B cell (primary cell): ENCODE measurements around the gene MUC21. TPM values are rescaled to one million over a fixed set of nuclear protein-coding genes. Genes with fewer than 3 reads are reported as not detected.

Experiments
- ATAC-seq: fragments of 200-7000 bp; cut with Tn5 transposase; one replicate; pipeline ENCODE4 v1.10.0; 2021; ENCODE audit warnings: low read depth, mild to moderate bottlenecking, moderate number of reproducible peaks, moderate library complexity
- CTCF ChIA-PET: fragments of 350-600 bp; sonication (Branson Sonifier 250); formaldehyde crosslinking; loops from one replicate; lab custom pipeline; 2021; ENCODE audit warnings: antibody characterized with exemption, inconsistent platforms; lab: Charles Lee
- POLR2A ChIA-PET: fragments of 350-600 bp; sonication (Branson Sonifier 250); formaldehyde crosslinking; loops from one replicate; lab custom pipeline; 2021; ENCODE audit warnings: antibody characterized with exemption; lab: Charles Lee
- DNase-seq: peaks from one replicate; pipeline ENCODE4 v3.0.0; 2013
- H2AFZ ChIP-seq: 2 replicates; pipeline ENCODE4 v1.6.1; 2012; ENCODE audit warnings: mild to moderate bottlenecking, low read depth, low read length; ENCODE audit not compliant: insufficient read depth, poor library complexity, severe bottlenecking
- H3K27ac ChIP-seq, 2 donors: 1 replicate in 1 of 2; 2 replicates in 1 of 2; pipeline ENCODE4 v1.5.1; 2012 to 2013; ENCODE audit warnings: low read length in 2 of 2, mild to moderate bottlenecking in 2 of 2, moderate library complexity in 1 of 2
- H3K27me3 ChIP-seq, 4 experiments: fragments of 200-600 bp in 1 of 4; sonication (generic) in 1 of 4; replicated peaks in 1 of 4; 1 replicate in 2 of 4; 2 replicates in 2 of 4; pipeline versions ENCODE4 v1.6.1 to v1.7.0; 2013 to 2016; ENCODE audit warnings: low read length in 3 of 4, mild to moderate bottlenecking in 2 of 4, mixed read lengths in 1 of 4, moderate library complexity in 1 of 4; ENCODE audit not compliant: insufficient read depth in 4 of 4, control insufficient read depth in 3 of 4; ENCODE audit errors: control extremely low read depth in 1 of 4
- H3K36me3 ChIP-seq, 2 experiments: replicated peaks in 1 of 2; 1 replicate in 1 of 2; 2 replicates in 1 of 2; pipeline versions ENCODE4 v1.6.1 to v1.7.1; 2013; ENCODE audit warnings: low read length in 1 of 2; ENCODE audit not compliant: insufficient read depth in 2 of 2, control insufficient read depth in 1 of 2; ENCODE audit errors: control extremely low read depth in 1 of 2, extremely low read depth in 1 of 2
- H3K4me1 ChIP-seq, 2 donors: fragments of 200-600 bp in 1 of 2; sonication (generic) in 1 of 2; 1 replicate in 1 of 2; 2 replicates in 1 of 2; pipeline versions ENCODE4 v1.5.1 to v1.6.1; 2013 to 2017; ENCODE audit warnings: low read length in 2 of 2; ENCODE audit not compliant: control insufficient read depth in 2 of 2, insufficient read depth in 2 of 2
- H3K4me2 ChIP-seq: replicated peaks from 2 replicates; pipeline ENCODE3; 2012; ENCODE audit warnings: mild to moderate bottlenecking, low read depth, low read length; ENCODE audit not compliant: poor library complexity, severe bottlenecking
- H3K4me3 ChIP-seq, 5 experiments: fragments of 200-600 bp in 1 of 5; sonication (generic) in 1 of 5; 1 replicate in 3 of 5; 2 replicates in 2 of 5; pipeline versions ENCODE4 v1.5.1 to v1.7.0; 2011 to 2016; ENCODE audit warnings: low read length in 4 of 5, mild to moderate bottlenecking in 4 of 5, low read depth in 2 of 5, control low read depth in 1 of 5, moderate library complexity in 1 of 5; ENCODE audit not compliant: insufficient read depth in 1 of 5; ENCODE audit errors: control extremely low read depth in 1 of 5, extremely low read depth in 1 of 5
- H3K79me2 ChIP-seq: fragments of 200-600 bp; sonication (generic); one replicate; pipeline ENCODE4 v1.6.0; 2016; ENCODE audit warnings: low read length; ENCODE audit not compliant: control insufficient read depth, insufficient read depth
- H3K9ac ChIP-seq: fragments of 200-600 bp; sonication (generic); 2 replicates; pipeline ENCODE4 v1.6.1; 2017; ENCODE audit warnings: mild to moderate bottlenecking, low read length, moderate library complexity
- H3K9me3 ChIP-seq, 3 donors: one replicate each; pipeline versions ENCODE4 v1.6.1 to v1.7.1; 2013; ENCODE audit warnings: low read length in 2 of 3; ENCODE audit not compliant: control insufficient read depth in 2 of 3, insufficient read depth in 1 of 3; ENCODE audit errors: control extremely low read depth in 1 of 3
- H4K20me1 ChIP-seq: 2 replicates; pipeline ENCODE4 v1.6.0; 2012; ENCODE audit warnings: mild to moderate bottlenecking, low read length; ENCODE audit not compliant: insufficient read depth, control insufficient read depth, poor library complexity, severe bottlenecking
- H3K27ac Mint-ChIP-seq: one replicate; pipeline ENCODE4 v1.8.0; 2021; ENCODE audit warnings: mixed read lengths
- H3K27me3 Mint-ChIP-seq: one replicate; pipeline ENCODE4 v1.8.0; 2021; ENCODE audit warnings: mixed read lengths
- H3K4me1 Mint-ChIP-seq: one replicate; pipeline ENCODE4 v1.8.0; 2021; ENCODE audit warnings: mixed read lengths
- H3K4me3 Mint-ChIP-seq: one replicate; pipeline ENCODE4 v1.8.0; 2021; ENCODE audit warnings: mixed read lengths
- H3K9me3 Mint-ChIP-seq: one replicate; pipeline ENCODE4 v1.8.0; 2022; ENCODE audit warnings: mixed read lengths; ENCODE audit not compliant: insufficient read depth
- CTCF ChIP-seq: fragments of 200-600 bp; IDR thresholded peaks from one replicate; pipeline ENCODE4 v1.8.0; 2022; ENCODE audit warnings: antibody characterized with exemption, mild to moderate bottlenecking
- EZH2 ChIP-seq: IDR thresholded peaks from 2 replicates; pipeline ENCODE4 v1.6.1; 2012; ENCODE audit warnings: borderline replicate concordance, low read depth, mild to moderate bottlenecking, moderate library complexity, low read length; ENCODE audit not compliant: insufficient read depth, poor library complexity, severe bottlenecking
- WGBS: methylation state at CpG from one replicate; pipeline ENCODE4 v1.1.5; 2013; ENCODE audit warnings: missing lambda C conversion rate; ENCODE audit not compliant: insufficient coverage; 5-methylcytosine and 5-hydroxymethylcytosine counted together
- intact Hi-C: fragments of 100-400 bp; cut with micrococcal nuclease; formaldehyde crosslinking; loops from one replicate; pipeline ENCODE4 v1.10.0; 2022
- polyA minus RNA-seq: library from RNA; depleted of rRNA, polyadenylated mRNA; stranded (reverse); fragments of >200 nt; gene quantifications from 2 replicates; pipeline ENCODE4 v1.2.3, GENCODE V29; 2012
- polyA plus RNA-seq: library from polyadenylated mRNA; depleted of rRNA; stranded (reverse); fragments of >200 nt; gene quantifications from 2 replicates; pipeline ENCODE4 v1.2.3, GENCODE V29; 2012
- total RNA-seq, 2 donors: library from RNA; stranded (reverse); fragments of 120-200 nt in 1 of 2; gene quantifications; 1 replicate in 1 of 2; 2 replicates in 1 of 2; pipeline versions ENCODE4 v1.2.3 to v1.2.4, GENCODE V29; 2013 to 2022

MUC21 gene
- total RNA-seq (not detected in 2 replicates), polyA plus RNA-seq (not detected in 2 replicates), polyA minus RNA-seq (not detected in 2 replicates)
- not detected for total RNA-seq (2013)

DNA sequence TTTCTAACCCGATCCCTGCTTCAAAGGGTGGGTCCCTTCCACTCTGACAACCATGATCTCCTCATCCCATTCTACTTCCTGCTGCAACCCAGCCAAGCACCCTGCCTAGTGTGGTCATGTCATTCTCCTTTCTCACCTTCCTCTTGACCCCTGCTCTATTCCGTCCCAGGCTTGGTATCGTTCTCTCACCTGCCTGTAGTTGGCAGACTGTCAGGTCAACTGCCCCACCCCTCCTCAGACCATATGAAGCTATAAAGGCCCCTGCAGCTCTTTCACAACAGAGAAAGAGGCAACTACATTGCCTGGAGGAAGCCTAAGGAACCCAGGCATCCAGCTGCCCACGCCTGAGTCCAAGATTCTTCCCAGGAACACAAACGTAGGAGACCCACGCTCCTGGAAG is at the start of gene MUC21:
Gene MUC21 (plus strand): TSS at position 280 of the 400 bp plus-strand sequence. CDS start 241 bp downstream, outside the sequence.
- H3K27me3 Mint-ChIP-seq = peaks cover 46% of the 10 kb centered on the region
- Histone ChIP-seq H3K4me1 (peaks cover 0 to 6% of the 10 kb centered on the region in 2 donors), H3K79me2 (no peaks in the 10 kb centered on the region), H3K27me3 (peaks cover 0 to 22% (median 6%) of the 10 kb centered on the region in 4 experiments), H3K27ac (no peak within 1 kb of the TSS), H3K9ac (no peak within 1 kb of the TSS), H3K4me3 (no peak within 1 kb of the TSS), H3K9me3 (peaks cover 0 to 3% (median 0%) of the 10 kb centered on the region in 3 donors), H3K36me3 (no peaks in the 10 kb centered on the region), H2AFZ (no peak within 1 kb of the TSS), H4K20me1 (no peaks in the 10 kb centered on the region), H3K4me2 (no peak within 1 kb of the TSS)
- intact Hi-C loops = no loop called here
- ChIA-PET CTCF (no interaction called here), POLR2A (no interaction called here)
- H3K9me3 Mint-ChIP-seq = no peaks in the 10 kb centered on the region
- H3K4me3 Mint-ChIP-seq = no peak within 1 kb of the TSS
- no peak for TF ChIP-seq EZH2
- no peak for TF ChIP-seq CTCF
- 83% methylated on average over 6 of the region's 6 CpGs for WGBS
- no peak within 1 kb of the TSS for H3K27ac Mint-ChIP-seq
- DNase-seq (no peak), ATAC-seq (no peak)
- H3K4me1 Mint-ChIP-seq = peaks cover 7% of the 10 kb centered on the region

GRCh38 chr6:30935018-30935417 is 48.5 kb upstream of the MUC21 start:
- no peaks in the 10 kb centered on the region for H3K36me3 ChIP-seq
- no peak overlapping the region for H3K27ac Mint-ChIP-seq
- H3K4me3 ChIP-seq = no peak overlapping the region
- peaks cover 0 to 11% (median 1%) of the 10 kb centered on the region in 4 experiments for H3K27me3 ChIP-seq
- ChIA-PET CTCF (no interaction called here), POLR2A (no interaction called here)
- H3K4me1 Mint-ChIP-seq = no peaks in the 10 kb centered on the region
- H3K9me3 Mint-ChIP-seq = no peaks in the 10 kb centered on the region
- H3K27ac ChIP-seq = no peak overlapping the region
- H3K4me3 Mint-ChIP-seq = no peak overlapping the region
- intact Hi-C loops = no loop called here
- H3K9ac ChIP-seq = no peak overlapping the region
- peaks cover 24% of the 10 kb centered on the region for H3K27me3 Mint-ChIP-seq
- no peaks in the 10 kb centered on the region for H4K20me1 ChIP-seq
- no peak for ATAC-seq
- H3K4me1 ChIP-seq = no peaks in the 10 kb centered on the region
- H2AFZ ChIP-seq = no peak overlapping the region
- no peak overlapping the region for H3K4me2 ChIP-seq
- TF ChIP-seq EZH2 (no peak), CTCF (no peak)
- no peaks in the 10 kb centered on the region for H3K79me2 ChIP-seq
- no peaks in the 10 kb centered on the region for H3K9me3 ChIP-seq
- WGBS = 48% methylated on average over 3 of the region's 3 CpGs
- DNase-seq = no peak
